RPMI8226 (cell line): ENCODE results near the gene OARD1.

ENCODE experiments used
- DNase-seq: peaks from one replicate; pipeline ENCODE4 v3.0.0-alpha.2; 2015

Gene OARD1

DNA sequence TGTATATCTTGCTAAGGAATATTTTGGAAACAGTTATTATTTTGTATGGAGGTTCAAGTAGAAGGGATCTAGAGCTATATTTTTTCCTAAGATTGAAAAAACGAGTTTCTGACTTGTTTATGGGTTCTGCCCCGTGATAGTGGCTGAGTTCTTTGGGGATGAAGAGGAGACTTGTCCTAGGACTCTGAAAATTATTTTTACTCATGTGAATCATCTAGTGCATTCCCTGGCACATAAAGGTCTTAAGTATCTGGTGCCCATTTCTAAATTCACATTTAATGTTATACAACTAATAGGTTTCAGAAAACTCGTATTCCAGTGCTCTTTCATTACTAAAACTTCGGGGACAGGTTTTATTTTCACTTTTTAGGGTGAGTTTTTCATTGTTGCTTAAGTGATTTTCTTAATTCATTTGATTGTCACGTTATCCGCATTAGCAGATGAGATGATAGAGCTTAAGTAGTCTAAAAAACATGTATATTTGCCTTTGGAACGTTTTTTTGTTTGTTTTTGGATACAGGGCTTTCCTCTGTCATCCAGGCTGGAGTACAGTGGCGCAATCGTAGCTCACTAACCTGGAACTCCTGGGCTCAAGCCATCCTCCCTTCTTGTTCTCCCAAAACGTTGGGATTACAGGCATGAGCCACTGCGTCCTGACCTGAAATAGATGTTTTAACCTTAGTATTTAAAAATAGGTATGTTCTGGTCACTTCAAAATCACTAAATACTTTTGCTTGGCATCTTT lies 2.7 kb upstream of the OARD1 start:
- no peak for DNase-seq

GRCh38 chr6:41073968-41074691 lies 2.0 kb upstream of the OARD1 start:
- peak; percentile 11 for DNase-seq

GRCh38 chr6:41073203-41073967 lies 1.2 kb upstream of the OARD1 start:
- DNase-seq, result peak; percentile 86

GRCh38 chr6:41072836-41073202 lies 663 bp upstream of the OARD1 start, which contains the start of gene NFYA:
Gene NFYA (plus strand): TSS chr6:41072974. CDS start chr6:41079090, 6,116 bp downstream.
- no peak for DNase-seq

DNA sequence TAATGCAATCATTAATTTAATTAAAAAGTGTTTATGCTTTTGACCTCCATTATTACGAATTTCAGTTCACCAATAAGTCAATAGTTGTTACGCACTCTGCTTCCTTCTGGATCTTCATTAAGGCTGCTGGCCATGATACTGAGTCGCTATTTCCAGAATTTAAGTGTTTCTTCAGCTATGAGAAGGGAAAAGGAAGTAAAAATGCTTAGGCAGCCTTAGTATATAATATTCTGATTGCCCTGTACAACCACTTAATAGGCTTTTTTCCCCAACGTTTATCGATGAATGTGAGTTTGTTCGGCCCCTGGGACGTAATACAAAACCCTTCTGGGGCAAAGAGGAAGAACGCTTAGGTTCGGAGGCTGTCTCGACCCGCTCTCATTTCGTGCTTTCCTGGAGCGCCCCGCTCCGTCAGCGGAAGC lies 644 bp downstream of the OARD1 start:
- DNase-seq, result no peak

GRCh38 chr6:41066867-41067304 lies 5.3 kb downstream of the OARD1 start:
- peak; percentile 64 for DNase-seq

DNA sequence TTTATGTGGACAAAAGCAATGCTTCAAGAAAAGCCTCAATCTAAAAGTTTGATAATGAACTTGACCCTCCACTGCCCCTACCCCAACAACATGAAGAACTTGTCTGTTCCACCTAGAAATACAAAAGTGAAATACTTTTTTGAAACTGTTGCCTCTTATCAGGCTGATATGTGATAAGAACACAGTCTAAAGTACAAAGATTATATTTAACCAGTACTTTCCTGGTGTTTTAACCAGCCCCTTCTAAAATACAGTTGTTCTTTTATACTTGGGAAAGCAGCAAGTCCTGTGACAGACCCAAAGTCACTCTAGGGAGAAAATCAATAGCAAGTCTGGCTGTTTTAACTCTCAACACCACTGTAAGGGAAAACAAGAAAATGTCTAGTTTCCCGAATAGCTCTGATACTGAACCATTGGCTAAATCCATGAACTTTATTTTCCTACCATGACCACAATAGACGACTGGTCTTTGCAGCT lies 6.6 kb downstream of the OARD1 start:
- no peak for DNase-seq

- no peak for DNase-seq
These were observed 7.3 kb downstream of the OARD1 start for GRCh38 chr6:41064841-41065240.

- DNase-seq, result no peak
These were observed 8.3 kb downstream of the OARD1 start for GRCh38 chr6:41063884-41064285.

GRCh38 chr6:41062056-41062455 lies 10.1 kb downstream of the OARD1 start:
- DNase-seq, result no peak

DNA sequence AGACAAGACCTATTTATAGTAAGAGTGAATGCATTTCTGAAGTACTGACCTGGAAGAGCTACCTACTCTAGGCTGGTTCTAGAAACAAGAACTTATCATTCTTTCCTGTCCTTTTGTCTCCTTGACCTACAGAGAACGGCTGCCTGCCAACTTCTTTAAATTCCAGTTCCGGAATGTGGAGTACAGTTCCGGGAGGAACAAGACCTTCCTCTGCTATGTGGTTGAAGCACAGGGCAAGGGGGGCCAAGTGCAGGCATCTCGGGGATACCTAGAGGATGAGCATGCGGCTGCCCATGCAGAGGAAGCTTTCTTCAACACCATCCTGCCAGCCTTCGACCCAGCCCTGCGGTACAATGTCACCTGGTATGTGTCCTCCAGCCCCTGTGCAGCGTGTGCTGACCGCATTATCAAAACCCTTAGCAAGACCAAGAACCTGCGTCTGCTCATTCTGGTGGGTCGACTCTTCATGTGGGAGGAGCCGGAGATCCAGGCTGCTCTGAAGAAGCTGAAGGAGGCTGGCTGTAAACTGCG lies 10.9 kb downstream of the OARD1 start:
- no peak for DNase-seq

DNA sequence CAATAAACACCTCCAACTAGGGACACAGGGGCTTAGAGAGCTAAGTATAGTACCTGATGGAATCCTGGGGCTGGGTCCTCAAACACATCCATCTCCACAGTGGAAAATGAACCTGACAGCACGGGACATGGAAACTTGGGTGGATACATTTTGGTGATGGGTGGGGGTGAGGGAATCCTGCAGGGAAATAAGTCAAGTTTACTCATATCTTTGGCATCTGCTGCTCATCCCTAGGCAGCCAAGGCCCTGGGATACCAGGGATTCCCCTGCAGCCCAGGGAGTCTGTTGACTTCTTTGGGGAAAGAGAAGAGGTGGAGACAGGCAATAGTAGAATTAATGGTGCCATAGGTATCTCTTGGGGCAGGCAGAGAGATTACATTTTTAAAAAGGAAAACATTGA lies 12.6 kb downstream of the OARD1 start:
- DNase-seq, result no peak

DNA sequence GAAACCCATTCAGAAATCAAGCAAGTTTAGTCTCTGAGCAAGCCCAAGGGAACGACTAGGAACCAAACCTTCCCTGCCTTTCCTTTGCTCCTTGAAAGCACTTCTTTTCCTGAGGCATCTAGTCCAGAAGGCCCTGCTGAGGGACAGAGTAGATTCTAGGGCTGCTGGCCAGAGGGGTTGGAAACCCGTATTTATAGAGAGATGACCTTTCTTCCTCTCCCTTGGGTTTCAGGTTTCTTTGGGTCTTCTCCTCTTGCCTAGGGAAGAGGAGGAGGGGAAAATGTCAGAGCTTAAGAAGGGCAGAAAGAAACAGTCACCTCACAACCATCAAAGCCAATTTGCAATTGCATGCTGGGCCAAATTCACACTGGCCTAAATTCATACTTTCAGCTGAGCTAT lies 13.4 kb downstream of the OARD1 start:
- no peak for DNase-seq

DNA sequence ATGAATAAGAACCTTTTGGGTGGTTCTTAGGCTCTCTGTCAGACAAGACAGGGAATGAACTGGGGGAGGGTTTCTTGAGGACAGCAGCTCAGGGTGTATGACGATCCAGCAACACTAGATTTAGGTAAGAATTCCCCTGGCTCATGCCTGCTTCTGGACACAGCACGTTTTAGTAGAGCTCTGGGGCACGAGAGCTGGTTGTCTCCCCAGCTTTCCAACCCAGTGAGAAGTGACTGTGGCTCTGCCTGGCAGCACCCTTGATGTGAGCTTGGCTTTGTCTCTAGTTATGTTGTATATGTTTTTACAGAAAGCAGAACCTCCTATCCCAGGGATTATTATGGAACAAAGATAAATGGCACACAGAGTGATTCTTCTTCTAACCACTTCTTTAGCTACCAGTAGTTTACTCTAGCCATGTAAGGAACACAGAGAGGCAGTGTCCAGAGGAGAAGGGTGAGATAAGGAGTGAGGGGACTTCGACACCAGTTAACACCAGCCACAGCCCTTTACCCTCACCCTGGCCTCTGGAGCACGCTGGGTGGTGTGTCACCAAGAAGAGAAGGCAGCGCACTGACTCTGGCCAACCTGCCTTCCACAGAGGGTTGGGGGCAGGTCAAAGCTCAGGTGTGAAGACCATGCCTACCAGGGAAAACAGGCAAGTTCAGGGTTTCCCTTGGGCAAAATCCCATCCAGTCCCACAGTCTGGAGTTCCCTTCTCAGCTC lies 15.2 kb downstream of the OARD1 start:
- no peak for DNase-seq

DNA sequence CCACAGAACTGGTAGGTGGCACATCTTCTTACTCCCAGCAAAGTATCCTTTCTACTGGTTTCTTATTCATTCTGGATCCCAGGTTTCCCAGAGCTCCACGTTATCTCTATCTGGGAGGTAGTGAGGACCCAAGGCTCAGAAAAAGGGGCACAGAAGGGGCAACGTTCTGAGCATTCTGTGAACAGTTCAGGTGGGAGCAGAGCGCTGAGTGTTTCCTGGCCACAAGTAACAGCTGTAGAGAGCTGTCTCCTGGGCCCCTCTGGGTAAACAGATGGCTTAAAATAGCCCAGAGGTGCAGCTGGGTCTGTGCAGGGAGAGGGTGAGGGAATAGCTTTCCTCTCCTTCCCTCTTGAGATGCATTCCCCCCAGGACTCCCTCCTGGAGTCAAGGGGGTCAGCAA lies 17.0 kb downstream of the OARD1 start:
- DNase-seq, result no peak

- DNase-seq, result no peak
These were observed 17.6 kb downstream of the OARD1 start for GRCh38 chr6:41054511-41054910.

DNA sequence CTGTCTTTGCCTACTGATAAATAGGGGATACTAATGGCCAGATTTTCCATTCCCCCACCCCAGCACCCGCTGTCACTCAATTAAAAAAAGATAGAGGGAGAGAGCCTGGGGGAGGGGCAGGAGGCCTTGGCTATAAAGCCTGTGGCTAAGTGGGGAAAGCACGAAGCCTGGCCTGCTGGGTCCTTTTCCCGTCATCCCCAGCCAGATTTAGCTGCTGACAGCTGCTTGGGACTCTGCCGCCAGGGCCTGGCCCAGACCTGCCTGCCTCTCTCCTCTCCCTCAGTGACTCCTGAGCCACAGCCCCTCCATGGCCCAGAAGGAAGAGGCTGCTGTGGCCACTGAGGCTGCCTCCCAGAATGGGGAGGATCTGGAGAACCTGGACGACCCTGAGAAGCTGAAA lies 19.1 kb downstream of the OARD1 start, which contains the start of gene APOBEC2:
Gene APOBEC2, plus strand, starts transcription at position 162 of the 400 bp plus-strand sequence. Its CDS starts 146 bp downstream, at position 308.
- no peak for DNase-seq

DNA sequence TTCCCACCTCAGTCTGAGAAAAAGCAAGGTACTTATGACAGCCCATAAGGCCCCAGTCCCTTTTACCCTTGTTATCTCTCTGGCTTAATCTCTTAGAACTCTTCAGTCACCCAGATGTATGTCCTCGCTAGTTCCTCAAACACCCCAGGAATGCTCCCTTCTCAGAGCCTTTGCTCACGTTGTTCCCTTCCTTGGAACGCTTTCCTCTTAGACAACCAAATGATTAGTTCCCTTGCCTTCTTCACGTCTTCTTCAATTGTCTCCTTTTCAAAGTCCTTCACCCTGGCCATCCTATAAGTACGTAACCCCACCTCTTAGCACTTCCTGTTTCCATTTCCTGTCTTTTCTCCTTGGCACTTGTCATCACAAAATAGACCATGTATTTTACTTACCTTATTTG lies 20.3 kb downstream of the OARD1 start:
- DNase-seq, result no peak

DNA sequence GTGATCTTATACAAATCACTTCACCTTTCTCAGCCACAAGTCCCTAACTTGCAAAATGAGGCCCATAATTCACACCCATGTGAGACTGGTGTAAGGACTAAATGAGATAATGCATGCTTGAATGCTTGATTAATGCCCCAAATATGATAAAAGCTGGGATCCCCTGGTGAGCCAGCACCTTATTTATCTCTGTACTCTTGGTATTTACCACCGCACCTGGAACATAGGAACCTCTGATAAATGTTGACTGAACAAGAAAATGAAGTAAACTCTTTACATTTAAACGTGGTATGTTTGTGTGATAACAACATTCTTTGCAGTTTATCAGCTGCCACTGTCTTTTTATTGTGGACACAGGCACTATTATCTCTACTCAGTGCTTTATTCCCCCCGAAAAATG lies 21.6 kb downstream of the OARD1 start:
- no peak for DNase-seq

GRCh38 chr6:41049955-41050354 lies 22.2 kb downstream of the OARD1 start:
- no peak for DNase-seq

GRCh38 chr6:41049521-41049920 lies 22.6 kb downstream of the OARD1 start:
- DNase-seq, result no peak
